HEK293 (cell line): ENCODE results near the gene KRTAP10-12.

ENCODE experiments used
- CTCF ChIA-PET: fragments of 350-600 bp; formaldehyde crosslinking; extraction: SDS; loops from one replicate; lab custom pipeline; 2021; ENCODE audit warnings: antibody characterized with exemption; lab: Yijun Ruan, JAX
- POLR2A ChIA-PET: fragments of 300-600 bp; formaldehyde crosslinking; extraction: SDS; loops from one replicate; lab custom pipeline; 2020; ENCODE audit warnings: antibody characterized with exemption, inconsistent platforms; lab: Yijun Ruan, JAX
- H3K27ac ChIP-seq: fragments of 200-500 bp; sonication (Bioruptor generic); 2 replicates; pipeline ENCODE4 v1.5.1; 2014; ENCODE audit warnings: low read depth, low read length, control low read depth, inconsistent platforms; ENCODE audit errors: extremely low read depth
- H3K36me3 ChIP-seq, 2 experiments: fragments of 200-500 bp in 1 of 2; sonication (Bioruptor generic) in 1 of 2; 1 replicate in 1 of 2; 2 replicates in 1 of 2; pipeline ENCODE4 v1.5.1; 2014 to 2017; ENCODE audit warnings: inconsistent platforms in 2 of 2, low read length in 2 of 2; ENCODE audit not compliant: control insufficient read depth in 2 of 2, insufficient read depth in 1 of 2
- H3K4me1 ChIP-seq: fragments of 200-500 bp; sonication (Bioruptor generic); 2 replicates; pipeline ENCODE4 v1.5.1; 2014; ENCODE audit warnings: mild to moderate bottlenecking, low read length, inconsistent platforms; ENCODE audit not compliant: control insufficient read depth, insufficient read depth
- H3K4me3 ChIP-seq: 2 replicates; pipeline ENCODE4 v1.5.1; 2011; ENCODE audit warnings: low read depth, mild to moderate bottlenecking, control low read depth, low read length, moderate library complexity
- H3K9me3 ChIP-seq: fragments of 200-500 bp; sonication (Bioruptor generic); 2 replicates; pipeline ENCODE4 v1.5.1; 2014; ENCODE audit warnings: low read depth, low read length, inconsistent platforms; ENCODE audit not compliant: control insufficient read depth, insufficient read depth
- BCL11A ChIP-seq: fragments of 450-650 bp; formaldehyde crosslinking; IDR thresholded peaks from 2 replicates; pipeline ENCODE4 v1.5.1; 2016; ENCODE audit warnings: low read depth, missing biosample characterization, missing genetic modification characterization
- BCL11B ChIP-seq: fragments of 450-650 bp; formaldehyde crosslinking; IDR thresholded peaks from 2 replicates; pipeline ENCODE4 v1.5.1; 2016; ENCODE audit warnings: low read depth, missing biosample characterization, missing genetic modification characterization
- GLI4 ChIP-seq: fragments of 450-650 bp; formaldehyde crosslinking; IDR thresholded peaks from 2 replicates; pipeline ENCODE4 v1.5.1; 2016; ENCODE audit warnings: missing biosample characterization, missing genetic modification characterization
- GLIS2 ChIP-seq: fragments of 450-650 bp; formaldehyde crosslinking; IDR thresholded peaks from 2 replicates; pipeline ENCODE4 v1.5.1; 2016; ENCODE audit warnings: missing biosample characterization, missing genetic modification characterization
- KLF10 ChIP-seq: fragments of 450-650 bp; IDR thresholded peaks from 2 replicates; pipeline ENCODE4 v1.5.1; 2018; ENCODE audit warnings: missing biosample characterization, mild to moderate bottlenecking, missing genetic modification characterization
- KLF7 ChIP-seq: fragments of 450-650 bp; formaldehyde crosslinking; IDR thresholded peaks from 2 replicates; pipeline ENCODE4 v1.5.1; 2016; ENCODE audit warnings: missing biosample characterization, missing genetic modification characterization, borderline replicate concordance
- KLF9 ChIP-seq: fragments of 450-650 bp; formaldehyde crosslinking; IDR thresholded peaks from 2 replicates; pipeline ENCODE4 v1.5.1; 2016; ENCODE audit warnings: missing biosample characterization, missing genetic modification characterization, low read depth
- PRDM1 ChIP-seq: fragments of 450-650 bp; formaldehyde crosslinking; IDR thresholded peaks from 2 replicates; pipeline ENCODE4; 2016; ENCODE audit warnings: missing biosample characterization, missing genetic modification characterization
- TCF7L2 ChIP-seq: IDR thresholded peaks from 2 replicates; pipeline ENCODE4 v1.6.1; 2011; ENCODE audit warnings: low read depth, mild to moderate bottlenecking, inconsistent platforms, low read length, moderate library complexity, borderline replicate concordance
- ZBTB10 ChIP-seq: fragments of 450-650 bp; formaldehyde crosslinking; IDR thresholded peaks from 2 replicates; pipeline ENCODE4 v1.5.1; 2016; ENCODE audit warnings: missing biosample characterization, missing genetic modification characterization
- ZNF112 ChIP-seq: fragments of 450-650 bp; formaldehyde crosslinking; IDR thresholded peaks from 2 replicates; pipeline ENCODE4 v1.5.0; 2017; ENCODE audit warnings: missing biosample characterization, missing genetic modification characterization
- ZNF18 ChIP-seq: fragments of 450-650 bp; formaldehyde crosslinking; IDR thresholded peaks from 2 replicates; pipeline ENCODE4 v1.5.1; 2016; ENCODE audit warnings: missing biosample characterization, missing genetic modification characterization
- ZNF311 ChIP-seq: fragments of 450-650 bp; formaldehyde crosslinking; IDR thresholded peaks from 2 replicates; pipeline ENCODE4 v1.5.1; 2017; ENCODE audit warnings: missing biosample characterization, missing genetic modification characterization, borderline replicate concordance
- ZNF521 ChIP-seq: fragments of 450-650 bp; formaldehyde crosslinking; IDR thresholded peaks from 2 replicates; pipeline ENCODE4 v1.5.1; 2017; ENCODE audit warnings: missing biosample characterization, mild to moderate bottlenecking, missing genetic modification characterization
- ZNF596 ChIP-seq: fragments of 450-650 bp; IDR thresholded peaks from 2 replicates; pipeline ENCODE4 v1.5.0; 2018; ENCODE audit warnings: missing biosample characterization, mild to moderate bottlenecking, missing genetic modification characterization, moderate library complexity
- ZNF639 ChIP-seq: fragments of 450-650 bp; formaldehyde crosslinking; IDR thresholded peaks from 2 replicates; pipeline ENCODE4 v1.5.1; 2016; ENCODE audit warnings: missing biosample characterization, missing genetic modification characterization
- ZNF692 ChIP-seq: fragments of 450-650 bp; formaldehyde crosslinking; IDR thresholded peaks from 2 replicates; pipeline ENCODE4 v1.5.1; 2016; ENCODE audit warnings: missing biosample characterization, missing genetic modification characterization
- ZNF701 ChIP-seq: fragments of 450-650 bp; formaldehyde crosslinking; IDR thresholded peaks from 2 replicates; pipeline ENCODE4 v1.5.1; 2016; ENCODE audit warnings: missing biosample characterization, missing genetic modification characterization
- ZNF707 ChIP-seq: fragments of 450-650 bp; formaldehyde crosslinking; IDR thresholded peaks from 2 replicates; pipeline ENCODE4 v1.5.1; 2016; ENCODE audit warnings: missing biosample characterization, missing genetic modification characterization
- ZXDB ChIP-seq: fragments of 450-650 bp; formaldehyde crosslinking; IDR thresholded peaks from 2 replicates; pipeline ENCODE4 v1.5.1; 2016; ENCODE audit warnings: missing biosample characterization, missing genetic modification characterization
- TF ChIP-seq, protein P1 (sequence below): fragments of 450-650 bp; formaldehyde crosslinking; IDR thresholded peaks from 2 replicates; pipeline ENCODE4 v1.5.1; 2017; ENCODE audit warnings: missing biosample characterization, missing genetic modification characterization
- TF ChIP-seq, protein P2 (sequence below): fragments of 450-650 bp; formaldehyde crosslinking; IDR thresholded peaks from 2 replicates; pipeline ENCODE4 v1.5.1; 2017; ENCODE audit warnings: missing biosample characterization, missing genetic modification characterization

Gene KRTAP10-12

GRCh38 chr21:44650265-44650972 lies 46.6 kb upstream of the KRTAP10-12 start:
- no peak overlapping the region for H3K4me3 ChIP-seq
- H3K4me1 ChIP-seq: no peaks in the 10 kb centered on the region
- no peaks in the 10 kb centered on the region for H3K9me3 ChIP-seq
- no peak overlapping the region for H3K27ac ChIP-seq
- no peaks in the 10 kb centered on the region for H3K36me3 ChIP-seq
- CTCF ChIA-PET: no interaction called here
- POLR2A ChIA-PET: no interaction called here
- TF ChIP-seq ZNF639 (tag by site-specific recombination) (no peak), KLF10 (tag by site-specific recombination) (no peak), KLF9 (tag by site-specific recombination) (no peak), GLIS2 (tag by site-specific recombination) (no peak), PRDM1 (tag by site-specific recombination) (no peak), KLF7 (tag by site-specific recombination) (no peak), ZXDB (tag by site-specific recombination) (no peak), GLI4 (tag by site-specific recombination) (no peak), ZNF521 (no peak), ZBTB10 (tag by site-specific recombination) (no peak), BCL11B (no peak), TCF7L2 (no peak)
- TF ChIP-seq, protein P1, sequence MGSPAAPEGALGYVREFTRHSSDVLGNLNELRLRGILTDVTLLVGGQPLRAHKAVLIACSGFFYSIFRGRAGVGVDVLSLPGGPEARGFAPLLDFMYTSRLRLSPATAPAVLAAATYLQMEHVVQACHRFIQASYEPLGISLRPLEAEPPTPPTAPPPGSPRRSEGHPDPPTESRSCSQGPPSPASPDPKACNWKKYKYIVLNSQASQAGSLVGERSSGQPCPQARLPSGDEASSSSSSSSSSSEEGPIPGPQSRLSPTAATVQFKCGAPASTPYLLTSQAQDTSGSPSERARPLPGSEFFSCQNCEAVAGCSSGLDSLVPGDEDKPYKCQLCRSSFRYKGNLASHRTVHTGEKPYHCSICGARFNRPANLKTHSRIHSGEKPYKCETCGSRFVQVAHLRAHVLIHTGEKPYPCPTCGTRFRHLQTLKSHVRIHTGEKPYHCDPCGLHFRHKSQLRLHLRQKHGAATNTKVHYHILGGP (tag by site-specific recombination): no peak

GRCh38 chr21:44650973-44651675 lies 45.8 kb upstream of the KRTAP10-12 start:
- ChIA-PET POLR2A (no interaction called here), CTCF (interaction anchor here (0.6 kb wide), 1 partner anchor 21 kb away, joined by 3 read pairs; no protein-coding TSS in a partner anchor)
- Histone ChIP-seq H3K4me1 (no peaks in the 10 kb centered on the region), H3K4me3 (no peak overlapping the region), H3K27ac (no peak overlapping the region), H3K9me3 (no peaks in the 10 kb centered on the region), H3K36me3 (no peaks in the 10 kb centered on the region)
- TF ChIP-seq GLI4 (tag by site-specific recombination): no peak
- no peak for TF ChIP-seq ZNF112 (tag by site-specific recombination)
- no peak for TF ChIP-seq ZNF596
- no peak for TF ChIP-seq BCL11A (tag by site-specific recombination)
- TF ChIP-seq ZNF311 (tag by site-specific recombination): no peak
- TF ChIP-seq ZNF701 (tag by site-specific recombination): no peak
- TF ChIP-seq, protein P2, sequence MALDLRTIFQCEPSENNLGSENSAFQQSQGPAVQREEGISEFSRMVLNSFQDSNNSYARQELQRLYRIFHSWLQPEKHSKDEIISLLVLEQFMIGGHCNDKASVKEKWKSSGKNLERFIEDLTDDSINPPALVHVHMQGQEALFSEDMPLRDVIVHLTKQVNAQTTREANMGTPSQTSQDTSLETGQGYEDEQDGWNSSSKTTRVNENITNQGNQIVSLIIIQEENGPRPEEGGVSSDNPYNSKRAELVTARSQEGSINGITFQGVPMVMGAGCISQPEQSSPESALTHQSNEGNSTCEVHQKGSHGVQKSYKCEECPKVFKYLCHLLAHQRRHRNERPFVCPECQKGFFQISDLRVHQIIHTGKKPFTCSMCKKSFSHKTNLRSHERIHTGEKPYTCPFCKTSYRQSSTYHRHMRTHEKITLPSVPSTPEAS (tag by site-specific recombination): no peak
- TF ChIP-seq ZNF707 (tag by site-specific recombination): no peak
- TF ChIP-seq ZNF18 (tag by site-specific recombination): no peak
- no peak for TF ChIP-seq ZNF692 (tag by site-specific recombination)
